H1 (cell line): Measurements from ENCODE around the gene OLFM2. TPM values are rescaled to one million over a fixed set of nuclear protein-coding genes. Genes with fewer than 3 reads are reported as not detected.

Experiments used
- CTCF ChIA-PET: fragments of 300-600 bp; sonication (Branson Sonifier 250); formaldehyde crosslinking; loops from one replicate; lab custom pipeline; 2021; ENCODE audit not compliant: partially characterized antibody; lab: Charles Lee
- POLR2A ChIA-PET: fragments of 300-600 bp; sonication (Branson Sonifier 250); formaldehyde crosslinking; loops from one replicate; lab custom pipeline; 2021; ENCODE audit warnings: inconsistent platforms; ENCODE audit not compliant: partially characterized antibody; lab: Charles Lee
- DNase-seq, 2 experiments: peaks; one replicate each; pipeline versions ENCODE4 v3.0.0 to v3.0.0-alpha.2; 2010 to 2022; ENCODE audit warnings: low spot score in 2 of 2, low read depth in 1 of 2, mixed read lengths in 1 of 2
- FAIRE-seq: peaks from 2 replicates; lab custom pipeline; 2011; peaks lifted over from hg19 to GRCh38; lab: Jason Lieb, UNC
- H2AFZ ChIP-seq: 2 replicates; pipeline ENCODE4 v1.8.1; 2012; ENCODE audit warnings: low read length, inconsistent platforms
- H2AK5ac ChIP-seq: 2 replicates; pipeline ENCODE4 v1.6.1; 2013; ENCODE audit warnings: low read depth, low read length
- H2BK120ac ChIP-seq: replicated peaks from 2 replicates; pipeline ENCODE3; 2013; ENCODE audit warnings: low read depth, low read length, inconsistent platforms
- H2BK12ac ChIP-seq: 2 replicates; pipeline ENCODE4 v1.6.1; 2013; ENCODE audit warnings: low read depth, low read length
- H2BK15ac ChIP-seq: 2 replicates; pipeline ENCODE4 v1.6.1; 2013; ENCODE audit warnings: low read length
- H2BK20ac ChIP-seq: 2 replicates; pipeline ENCODE4 v1.6.1; 2013; ENCODE audit warnings: low read length
- H2BK5ac ChIP-seq: 2 replicates; pipeline ENCODE4 v1.6.1; 2013; ENCODE audit warnings: low read depth, low read length
- H3K14ac ChIP-seq: 2 replicates; pipeline ENCODE4 v1.6.1; 2013; ENCODE audit warnings: inconsistent platforms; ENCODE audit not compliant: insufficient read length
- H3K18ac ChIP-seq: 2 replicates; pipeline ENCODE4 v1.6.1; 2013; ENCODE audit warnings: low read length; ENCODE audit errors: extremely low read depth
- H3K23ac ChIP-seq: 2 replicates; pipeline ENCODE4 v1.6.1; 2013; ENCODE audit warnings: inconsistent platforms; ENCODE audit not compliant: insufficient read length
- H3K23me2 ChIP-seq: 2 replicates; pipeline ENCODE4 v1.6.1; 2013; ENCODE audit warnings: low read depth, low read length
- H3K27ac ChIP-seq: 2 replicates; pipeline ENCODE4 v1.6.1; 2011; ENCODE audit warnings: low read depth, low read length, inconsistent platforms
- H3K27me3 ChIP-seq, 4 experiments: replicated peaks in 1 of 4; 1 replicate in 1 of 4; 2 replicates in 3 of 4; pipeline versions ENCODE4 v1.6.1 to v1.8.1; 2011 to 2013; ENCODE audit warnings: low read length in 3 of 4, mild to moderate bottlenecking in 3 of 4, inconsistent platforms in 2 of 4, mixed read lengths in 2 of 4, moderate library complexity in 1 of 4; ENCODE audit not compliant: control insufficient read depth in 3 of 4, insufficient read depth in 3 of 4; ENCODE audit errors: extremely low read depth in 1 of 4
- H3K36me3 ChIP-seq, 4 experiments: 2 replicates each; pipeline versions ENCODE4 v1.6.1 to v1.8.1; 2011 to 2013; ENCODE audit warnings: mild to moderate bottlenecking in 4 of 4, low read length in 3 of 4, moderate library complexity in 2 of 4, control low read depth in 1 of 4, inconsistent platforms in 1 of 4; ENCODE audit not compliant: insufficient read depth in 4 of 4, control insufficient read depth in 2 of 4
- H3K4ac ChIP-seq: replicated peaks from 2 replicates; pipeline ENCODE3; 2013; ENCODE audit warnings: low read length, low read depth, mixed read lengths, inconsistent platforms; ENCODE audit not compliant: insufficient read length
- H3K4me1 ChIP-seq, 4 experiments: replicated peaks in 1 of 4; 1 replicate in 1 of 4; 2 replicates in 3 of 4; pipeline versions ENCODE4 v1.6.1 to v1.8.1; 2011 to 2013; ENCODE audit warnings: low read length in 3 of 4, inconsistent platforms in 2 of 4, mixed read lengths in 1 of 4; ENCODE audit not compliant: insufficient read depth in 4 of 4, control insufficient read depth in 3 of 4
- H3K4me2 ChIP-seq, 2 experiments: 2 replicates each; pipeline versions ENCODE4 v1.6.1 to v1.8.1; 2011 to 2013; ENCODE audit warnings: low read depth in 2 of 2, low read length in 2 of 2, control low read depth in 1 of 2, inconsistent platforms in 1 of 2, mild to moderate bottlenecking in 1 of 2; ENCODE audit not compliant: insufficient read depth in 1 of 2
- H3K4me3 ChIP-seq, 4 experiments: fragments of 200-600, 300-600 bp in 1 of 4; sonication (generic), shearing (Covaris generic), sonication (Bioruptor Twin) in 1 of 4; 2 replicates each; pipeline versions ENCODE4 v1.5.1 to v1.8.1; 2011 to 2016; ENCODE audit warnings: low read length in 4 of 4, low read depth in 3 of 4, control low read depth in 2 of 4, inconsistent platforms in 2 of 4, mild to moderate bottlenecking in 2 of 4, mixed read lengths in 1 of 4, moderate library complexity in 1 of 4; ENCODE audit not compliant: insufficient read depth in 2 of 4; ENCODE audit errors: extremely low read depth in 1 of 4
- H3K56ac ChIP-seq: replicated peaks from 2 replicates; pipeline ENCODE3; 2013; ENCODE audit warnings: low read depth, mild to moderate bottlenecking, mixed read lengths, low read length, inconsistent platforms; ENCODE audit not compliant: insufficient read length
- H3K79me1 ChIP-seq: 2 replicates; pipeline ENCODE4 v1.6.1; 2013; ENCODE audit warnings: low read depth, low read length, control low read depth
- H3K79me2 ChIP-seq, 2 experiments: 2 replicates each; pipeline versions ENCODE4 v1.6.1 to v1.8.1; 2012 to 2013; ENCODE audit warnings: low read length in 2 of 2, mild to moderate bottlenecking in 2 of 2, inconsistent platforms in 1 of 2; ENCODE audit not compliant: insufficient read depth in 2 of 2, control insufficient read depth in 1 of 2
- H3K9ac ChIP-seq, 4 experiments: replicated peaks in 1 of 4; 1 replicate in 1 of 4; 2 replicates in 3 of 4; pipeline versions ENCODE4 v1.6.1 to v1.8.1; 2011 to 2013; ENCODE audit warnings: low read depth in 3 of 4, low read length in 3 of 4, control low read depth in 2 of 4, mild to moderate bottlenecking in 2 of 4, moderate library complexity in 2 of 4, inconsistent platforms in 1 of 4; ENCODE audit errors: extremely low read depth in 1 of 4
- H3K9me3 ChIP-seq, 2 experiments: 2 replicates each; pipeline versions ENCODE4 v1.6.1 to v1.8.1; 2012 to 2013; ENCODE audit warnings: mild to moderate bottlenecking in 2 of 2, moderate library complexity in 2 of 2, control low read depth in 1 of 2, inconsistent platforms in 1 of 2, low read depth in 1 of 2, low read length in 1 of 2, mixed read lengths in 1 of 2; ENCODE audit not compliant: insufficient read depth in 2 of 2
- H4K20me1 ChIP-seq, 2 experiments: replicated peaks in 1 of 2; 2 replicates each; pipeline versions ENCODE3 to v1.8.1; 2011 to 2013; ENCODE audit warnings: inconsistent platforms in 2 of 2, low read length in 2 of 2, mild to moderate bottlenecking in 1 of 2; ENCODE audit not compliant: insufficient read depth in 2 of 2, control insufficient read depth in 1 of 2
- H4K5ac ChIP-seq: 2 replicates; pipeline ENCODE4 v1.6.1; 2013; ENCODE audit warnings: low read length, low read depth, mixed read lengths, inconsistent platforms; ENCODE audit not compliant: insufficient read length
- H4K8ac ChIP-seq: 2 replicates; pipeline ENCODE4 v1.8.0; 2013; ENCODE audit warnings: mild to moderate bottlenecking, moderate library complexity, low read length, inconsistent platforms; ENCODE audit not compliant: insufficient read depth; ENCODE audit errors: extremely low read depth
- H4K91ac ChIP-seq: replicated peaks from 2 replicates; pipeline ENCODE3; 2013; ENCODE audit warnings: low read length, mixed read lengths, inconsistent platforms; ENCODE audit not compliant: insufficient read length
- CBX8 ChIP-seq: fragments of 300-800, 300-1000 bp; sonication (generic); IDR thresholded peaks from 2 replicates; pipeline ENCODE4 v1.7.1; 2016; ENCODE audit warnings: low read depth, low read length, borderline replicate concordance
- EGR1 ChIP-seq: IDR thresholded peaks from 2 replicates; pipeline ENCODE4 v1.6.1; 2011; ENCODE audit warnings: low read depth, low read length, borderline replicate concordance
- GABPA ChIP-seq: IDR thresholded peaks from 2 replicates; pipeline ENCODE4 v1.6.1; 2011; ENCODE audit warnings: mild to moderate bottlenecking, low read length, moderate library complexity, borderline replicate concordance; ENCODE audit not compliant: insufficient read depth
- RAD21 ChIP-seq, 2 experiments: IDR thresholded peaks in 1 of 2; conservative IDR thresholded peaks in 1 of 2; 2 replicates each; pipeline ENCODE4 v1.6.1; 2011; ENCODE audit warnings: low read depth in 2 of 2, low read length in 2 of 2, improper control_type of control experiment in 1 of 2, inconsistent platforms in 1 of 2, mild to moderate bottlenecking in 1 of 2, moderate library complexity in 1 of 2
- RBBP5 ChIP-seq: IDR thresholded peaks from 2 replicates; pipeline ENCODE4 v1.7.1; 2012; ENCODE audit warnings: low read depth, mild to moderate bottlenecking, inconsistent platforms, low read length, moderate library complexity, borderline replicate concordance
- WGBS, 2 experiments: shearing (Covaris generic) in 1 of 2; methylation state at CpG; one replicate each; pipeline versions ENCODE4 v1.1.6 to v1.1.7; 2013 to 2015; ENCODE audit warnings: low lambda C conversion rate in 2 of 2, mixed read lengths in 2 of 2, inconsistent platforms in 1 of 2, low coverage in 1 of 2, missing lambda C conversion rate in 1 of 2; ENCODE audit not compliant: insufficient replicate concordance in 2 of 2, insufficient coverage in 1 of 2, insufficient read length in 1 of 2; ENCODE audit errors: extremely low coverage in 1 of 2, missing lambda C conversion rate in 1 of 2; 5-methylcytosine and 5-hydroxymethylcytosine counted together
- polyA plus RNA-seq, 7 experiments: library from polyadenylated mRNA; depleted of rRNA in 3 of 7; stranded (reverse) in 5 of 7; unstranded in 2 of 7; fragments of >200 nt in 5 of 7; fragments of 200-250 nt in 2 of 7; gene quantifications; 1 replicate in 5 of 7; 2 replicates in 1 of 7; 4 replicates in 1 of 7; pipeline versions ENCODE4 v1.2.1 to v1.2.3, GENCODE V29; 2011 to 2013; ENCODE audit warnings: missing spikeins in 2 of 7, mixed read lengths in 2 of 7
- total RNA-seq: library from RNA; stranded (reverse); fragmentation: NEBNext Ultra II Directional; extraction: Animal tissue kit (Norgen Biotek cat#: 25700); gene quantifications from 2 replicates; pipeline ENCODE4 v1.2.1, GENCODE V29; 2021

Gene OLFM2
- total and polyA plus RNA-seq, 2 of the 8 experiments (the other 6 are each of a cell fraction or from before 2014, with no cell fraction given), result 68.2 to 151 TPM

GRCh38 chr19:9883231-9883758, 53.0 kb downstream of the OLFM2 start:
- Histone ChIP-seq H3K79me1 (peaks cover 4% of the 10 kb centered on the region), H3K27ac (no peak overlapping the region), H2AK5ac (no peak overlapping the region), H2BK20ac (no peak overlapping the region), H2BK120ac (no peak overlapping the region), H4K5ac (peak overlapping the region; percentile 57), H3K23me2 (no peaks in the 10 kb centered on the region), H3K56ac (no peak overlapping the region), H3K79me2 (no peaks in the 10 kb centered on the region; a peak in 1 of 4 replicates), H3K4me3 (no peak overlapping the region), H2BK15ac (no peak overlapping the region), H3K27me3 (no peaks in the 10 kb centered on the region), H3K4me1 (peaks cover 0 to 8% (median 0%) of the 10 kb centered on the region in 4 experiments; a peak in 4 of 7 replicates), H3K9me3 (no peaks in the 10 kb centered on the region), H4K91ac (peak overlapping the region; percentile 14), H2AFZ (no peak overlapping the region), H3K9ac (peak overlapping the region in 2 of 4 experiments; percentile 11 to 44; a peak in 2 of 7 replicates), H4K8ac (no peak overlapping the region), H3K14ac (no peak overlapping the region), H3K18ac (no peak overlapping the region), H3K36me3 (no peaks in the 10 kb centered on the region), H2BK12ac (no peak overlapping the region), H3K4ac (no peak overlapping the region), H4K20me1 (peaks cover 3 to 10% of the 10 kb centered on the region in 2 experiments), H3K4me2 (peak overlapping the region in 1 of 2 experiments; percentile 12; a peak in 1 of 4 replicates), H2BK5ac (no peak overlapping the region), H3K23ac (no peak overlapping the region)
- TF ChIP-seq RBBP5 (no peak), GABPA (no peak), EGR1 (no peak), CBX8 (no peak), RAD21 (IDR thresholded peaks at IDR 0.05 in 1 of 2, conservative IDR thresholded peaks at IDR 0.05 in 1 of 2; ENCODE audit: low read depth in 2 of 2, low read length in 2 of 2) (no peak)
- CTCF ChIA-PET, result interaction anchor here (0.7 to 4.4 kb wide), 8 partner anchors 10 to 47 kb away, joined by 3 to 25 read pairs (median 4); no protein-coding TSS in a partner anchor
- DNase-seq (no peak), FAIRE-seq (no peak)
- POLR2A ChIA-PET, result interaction anchor here (0.6 to 2.2 kb wide), 8 partner anchors 8 to 29 kb away, joined by 3 to 12 read pairs (median 3); no protein-coding TSS in a partner anchor
- 82% methylated on average over 10 of the region's 10 CpGs; no CpG with 5 or more reads in 1 of the 2 experiments for WGBS, 2 experiments
